Subcutaneous abdominal adipose tissue (tissue), 5 donors: ENCODE data around the gene C20orf173.
"Not testable (repeated sequence)": the region's sequence is repeated elsewhere in the genome, so short reads cannot be mapped to it uniquely, and the experiment has no call there.

ENCODE experiments used
- H3K27ac ChIP-seq: one replicate; pipeline ENCODE4 v1.7.0; 2013; ENCODE audit warnings: low read depth, mild to moderate bottlenecking, inconsistent platforms, low read length, moderate library complexity
- H3K27me3 ChIP-seq, 5 donors: one replicate each; pipeline ENCODE4 v1.7.0; 2013; ENCODE audit warnings: low read length in 5 of 5, inconsistent platforms in 1 of 5; ENCODE audit not compliant: control insufficient read depth in 5 of 5, insufficient read depth in 4 of 5
- H3K36me3 ChIP-seq, 5 donors: one replicate each; pipeline ENCODE4 v1.7.0; 2013; ENCODE audit warnings: low read length in 5 of 5; ENCODE audit not compliant: control insufficient read depth in 5 of 5, insufficient read depth in 5 of 5
- H3K4me1 ChIP-seq, 5 donors: one replicate each; pipeline ENCODE4 v1.7.0; 2013; ENCODE audit warnings: low read length in 5 of 5, mild to moderate bottlenecking in 3 of 5, moderate library complexity in 1 of 5; ENCODE audit not compliant: control insufficient read depth in 5 of 5, insufficient read depth in 5 of 5
- H3K4me3 ChIP-seq, 5 donors: one replicate each; pipeline ENCODE4 v1.7.0; 2013; ENCODE audit warnings: low read length in 5 of 5, low read depth in 1 of 5
- H3K9ac ChIP-seq, 5 donors: one replicate each; pipeline ENCODE4 v1.7.0; 2013; ENCODE audit warnings: low read length in 5 of 5, mild to moderate bottlenecking in 4 of 5, moderate library complexity in 3 of 5
- H3K9me3 ChIP-seq, 5 donors: one replicate each; pipeline ENCODE4 v1.7.0; 2013; ENCODE audit warnings: low read length in 5 of 5; ENCODE audit not compliant: control insufficient read depth in 5 of 5
- donor health status: healthy.
- donor health status: healthy.
- donor health status: healthy.
- donor health status: healthy.
- donor health status: healthy.

The C20orf173 gene

GRCh38 chr20:35562541-35563110 lies 33.2 kb upstream of the C20orf173 start:
- H3K9ac ChIP-seq: no peak overlapping the region

GRCh38 chr20:35561671-35562070 lies 32.2 kb upstream of the C20orf173 start:
- Histone ChIP-seq H3K36me3 (peaks cover 0 to 25% (median 15%) of the 10 kb centered on the region in 5 donors), H3K27me3 (no peaks in the 10 kb centered on the region), H3K4me1 (no peaks in the 10 kb centered on the region), H3K9me3 (no peaks in the 10 kb centered on the region), H3K9ac (no peak overlapping the region), H3K27ac (no peak overlapping the region), H3K4me3 (no peak overlapping the region)

More at GRCh38 chr20:35562541-35563110, 33.2 kb upstream of the C20orf173 start:
- no peaks in the 10 kb centered on the region for H3K9me3 ChIP-seq
- H3K27ac ChIP-seq: no peak overlapping the region
- peaks cover 0 to 15% (median 6%) of the 10 kb centered on the region in 5 donors for H3K36me3 ChIP-seq
- no peaks in the 10 kb centered on the region for H3K4me1 ChIP-seq
- H3K27me3 ChIP-seq: no peaks in the 10 kb centered on the region
- no peak overlapping the region for H3K4me3 ChIP-seq

- Histone ChIP-seq H3K4me3 (no peak overlapping the region), H3K36me3 (peaks cover 0 to 29% (median 19%) of the 10 kb centered on the region in 5 donors), H3K27me3 (no peaks in the 10 kb centered on the region), H3K9ac (no peak overlapping the region), H3K4me1 (no peaks in the 10 kb centered on the region), H3K9me3 (no peaks in the 10 kb centered on the region), H3K27ac (no peak overlapping the region)
These were observed 31.8 kb upstream of the C20orf173 start for GRCh38 chr20:35561268-35561667.

- Histone ChIP-seq H3K9me3 (no peaks in the 10 kb centered on the region), H3K9ac (no peak overlapping the region), H3K4me1 (no peaks in the 10 kb centered on the region), H3K27ac (no peak overlapping the region), H3K27me3 (no peaks in the 10 kb centered on the region), H3K4me3 (no peak overlapping the region), H3K36me3 (peaks cover 0 to 35% (median 26%) of the 10 kb centered on the region in 5 donors)
These were observed 31.1 kb upstream of the C20orf173 start for GRCh38 chr20:35560541-35560940.

GRCh38 chr20:35560105-35560511 lies 30.7 kb upstream of the C20orf173 start:
- H3K4me3 ChIP-seq: no peak overlapping the region

GRCh38 chr20:35559042-35559693 lies 29.7 kb upstream of the C20orf173 start:
- no peak overlapping the region for H3K4me3 ChIP-seq
- no peak overlapping the region for H3K27ac ChIP-seq
- H3K36me3 ChIP-seq: peaks cover 0 to 49% (median 39%) of the 10 kb centered on the region in 5 donors
- H3K4me1 ChIP-seq: no peaks in the 10 kb centered on the region
- no peak overlapping the region for H3K9ac ChIP-seq
- H3K27me3 ChIP-seq: no peaks in the 10 kb centered on the region
- H3K9me3 ChIP-seq: no peaks in the 10 kb centered on the region

More at GRCh38 chr20:35560105-35560511, 30.7 kb upstream of the C20orf173 start:
- Histone ChIP-seq H3K27me3 (no peaks in the 10 kb centered on the region), H3K9me3 (no peaks in the 10 kb centered on the region), H3K27ac (no peak overlapping the region), H3K9ac (no peak overlapping the region), H3K36me3 (peaks cover 0 to 40% (median 30%) of the 10 kb centered on the region in 5 donors), H3K4me1 (no peaks in the 10 kb centered on the region)

GRCh38 chr20:35558451-35558850 lies 29.0 kb upstream of the C20orf173 start:
- peaks cover 0 to 52% (median 46%) of the 10 kb centered on the region in 5 donors for H3K36me3 ChIP-seq
- H3K27ac ChIP-seq: no peak overlapping the region
- no peaks in the 10 kb centered on the region for H3K27me3 ChIP-seq
- H3K4me3 ChIP-seq: no peak overlapping the region
- no peaks in the 10 kb centered on the region for H3K9me3 ChIP-seq
- H3K9ac ChIP-seq: no peak overlapping the region
- no peaks in the 10 kb centered on the region for H3K4me1 ChIP-seq

GRCh38 chr20:35556871-35557270 lies 27.4 kb upstream of the C20orf173 start:
- no peak overlapping the region for H3K4me3 ChIP-seq
- no peaks in the 10 kb centered on the region for H3K27me3 ChIP-seq
- H3K36me3 ChIP-seq: peaks cover 0 to 65% (median 58%) of the 10 kb centered on the region in 5 donors
- H3K27ac ChIP-seq: no peak overlapping the region
- H3K9me3 ChIP-seq: no peaks in the 10 kb centered on the region
- H3K4me1 ChIP-seq: no peaks in the 10 kb centered on the region
- H3K9ac ChIP-seq: no peak overlapping the region

GRCh38 chr20:35555951-35556645 lies 26.6 kb upstream of the C20orf173 start:
- peaks cover 0 to 72% (median 65%) of the 10 kb centered on the region in 5 donors for H3K36me3 ChIP-seq
- H3K9ac ChIP-seq: no peak overlapping the region
- no peaks in the 10 kb centered on the region for H3K27me3 ChIP-seq
- no peaks in the 10 kb centered on the region for H3K4me1 ChIP-seq
- no peaks in the 10 kb centered on the region for H3K9me3 ChIP-seq
- no peak overlapping the region for H3K27ac ChIP-seq
- H3K4me3 ChIP-seq: no peak overlapping the region

GRCh38 chr20:35555461-35555860 lies 26.0 kb upstream of the C20orf173 start:
- H3K4me1 ChIP-seq, H3K27ac ChIP-seq, H3K4me3 ChIP-seq, H3K27me3 ChIP-seq, H3K9me3 ChIP-seq, H3K9ac ChIP-seq: not testable (repeated sequence)
- peaks cover 0 to 79% (median 71%) of the 10 kb centered on the region in 5 donors for H3K36me3 ChIP-seq
